Neural progenitor cell (in vitro differentiated cells): ENCODE results near the gene MAP6. TPM values are rescaled to one million over a fixed set of nuclear protein-coding genes. Genes with fewer than 3 reads are reported as not detected.

ENCODE experiments used
- DNase-seq: peaks from one replicate; pipeline ENCODE4 v3.0.0-alpha.2; 2016; ENCODE audit warnings: low spot score
- H2AFZ ChIP-seq: fragments of 200-600 bp; sonication (generic); replicated peaks from 2 replicates; pipeline ENCODE4 v1.6.1; 2016; ENCODE audit warnings: antibody characterized with exemption
- H3F3A ChIP-seq: fragments of 200-600 bp; sonication (generic); 2 replicates; pipeline ENCODE4 v1.6.1; 2016; ENCODE audit warnings: antibody characterized with exemption, low read depth
- H3K27ac ChIP-seq: fragments of 200-600 bp; sonication (generic); 2 replicates; pipeline ENCODE4 v1.5.1; 2016; ENCODE audit warnings: mild to moderate bottlenecking
- H3K27me3 ChIP-seq: fragments of 200-600 bp; sonication (generic); 2 replicates; pipeline ENCODE4 v1.6.1; 2016; ENCODE audit warnings: mild to moderate bottlenecking, moderate library complexity
- H3K36me3 ChIP-seq: fragments of 200-600 bp; sonication (generic); 2 replicates; pipeline ENCODE4 v1.5.1; 2016
- H3K4me1 ChIP-seq: fragments of 200-600 bp; sonication (generic); 2 replicates; pipeline ENCODE4 v1.6.1; 2016; ENCODE audit warnings: mixed run types
- H3K4me2 ChIP-seq: fragments of 200-600 bp; sonication (generic); 2 replicates; pipeline ENCODE4 v1.6.1; 2016
- H3K4me3 ChIP-seq: fragments of 200-600 bp; sonication (generic); 2 replicates; pipeline ENCODE4 v1.5.1; 2016
- H3K79me2 ChIP-seq: fragments of 200-600 bp; sonication (generic); 2 replicates; pipeline ENCODE4 v1.6.1; 2016; ENCODE audit warnings: low read depth
- H3K9ac ChIP-seq: fragments of 200-600 bp; sonication (generic); 2 replicates; pipeline ENCODE4 v1.6.1; 2016
- H3K9me3 ChIP-seq: fragments of 200-600 bp; sonication (generic); 2 replicates; pipeline ENCODE4 v1.5.1; 2016; ENCODE audit warnings: low read depth
- H4K20me1 ChIP-seq: fragments of 200-600 bp; sonication (generic); 2 replicates; pipeline ENCODE4 v1.6.1; 2016; ENCODE audit warnings: low read depth
- H3K27ac Mint-ChIP-seq: 3 replicates; pipeline ENCODE4 v1.8.0; 2021; ENCODE audit warnings: mixed read lengths
- H3K27me3 Mint-ChIP-seq: 2 replicates; pipeline ENCODE4 v1.8.0; 2022; ENCODE audit warnings: low read depth, mild to moderate bottlenecking, inconsistent platforms, moderate library complexity, mixed read lengths; ENCODE audit not compliant: insufficient read depth
- H3K36me3 Mint-ChIP-seq: 3 replicates; pipeline ENCODE4 v1.8.0; 2021; ENCODE audit warnings: mixed read lengths
- H3K4me1 Mint-ChIP-seq: 3 replicates; pipeline ENCODE4 v1.8.0; 2021; ENCODE audit warnings: mixed read lengths
- H3K4me3 Mint-ChIP-seq: 3 replicates; pipeline ENCODE4 v1.8.0; 2021; ENCODE audit warnings: mild to moderate bottlenecking, moderate library complexity, mixed read lengths
- H3K9me3 Mint-ChIP-seq: 3 replicates; pipeline ENCODE4 v1.8.0; 2020; ENCODE audit warnings: mixed read lengths
- CTCF ChIP-seq: fragments of 200-600 bp; sonication (generic); IDR thresholded peaks from 2 replicates; pipeline ENCODE4 v1.5.1; 2017; ENCODE audit warnings: antibody characterized with exemption, mild to moderate bottlenecking
- EZH2 ChIP-seq: fragments of 200-600 bp; sonication (generic); IDR thresholded peaks from 2 replicates; pipeline ENCODE4 v1.6.1; 2017; ENCODE audit warnings: antibody characterized with exemption, mild to moderate bottlenecking, moderate library complexity
- EZH2phosphoT487 ChIP-seq: fragments of 200-600 bp; sonication (generic); IDR thresholded peaks from 2 replicates; pipeline ENCODE4 v1.6.1; 2017; ENCODE audit warnings: antibody characterized with exemption
- total RNA-seq: library from RNA; depleted of rRNA; stranded (reverse); fragments of >200 nt; gene quantifications from 2 replicates; pipeline ENCODE4 v1.2.3, GENCODE V29; 2015; ENCODE audit warnings: low replicate concordance

The MAP6 gene
- total RNA-seq, 1 donor from 2014 or later = 9.9 TPM

- Histone ChIP-seq H3K27me3 (no peaks in the 10 kb centered on the region), H3K9ac (no peak overlapping the region), H3F3A (no peaks in the 10 kb centered on the region), H3K27ac (no peak overlapping the region), H2AFZ (no peak overlapping the region), H4K20me1 (no peaks in the 10 kb centered on the region), H3K4me1 (peaks cover 16% of the 10 kb centered on the region), H3K4me3 (no peak overlapping the region), H3K4me2 (no peak overlapping the region), H3K9me3 (no peaks in the 10 kb centered on the region), H3K79me2 (no peaks in the 10 kb centered on the region), H3K36me3 (no peaks in the 10 kb centered on the region)
- Mint-ChIP-seq H3K27me3 (no peaks in the 10 kb centered on the region), H3K4me1 (peaks cover 49% of the 10 kb centered on the region), H3K36me3 (peaks cover 21% of the 10 kb centered on the region), H3K9me3 (peaks cover 11% of the 10 kb centered on the region), H3K27ac (peak overlapping the region; percentile 97), H3K4me3 (peak overlapping the region; percentile 31)
- DNase-seq = no peak
- TF ChIP-seq EZH2 = no peak
- TF ChIP-seq CTCF = no peak
- no peak for TF ChIP-seq EZH2phosphoT487
Measured at GRCh38 chr11:75616281-75616680, 52.6 kb downstream of the MAP6 start.

- H3K27me3 Mint-ChIP-seq = no peaks in the 10 kb centered on the region
- Histone ChIP-seq H3K9me3 (no peaks in the 10 kb centered on the region), H3K27me3 (no peaks in the 10 kb centered on the region), H3K79me2 (no peaks in the 10 kb centered on the region), H3K4me2 (no peak overlapping the region), H3K27ac (no peak overlapping the region), H3K9ac (no peak overlapping the region), H3F3A (no peaks in the 10 kb centered on the region), H3K4me1 (peaks cover 16% of the 10 kb centered on the region), H2AFZ (no peak overlapping the region), H3K4me3 (no peak overlapping the region), H4K20me1 (no peaks in the 10 kb centered on the region), H3K36me3 (no peaks in the 10 kb centered on the region)
- peaks cover 13% of the 10 kb centered on the region for H3K9me3 Mint-ChIP-seq
- peak overlapping the region; percentile 41 for H3K4me3 Mint-ChIP-seq
- H3K4me1 Mint-ChIP-seq = peaks cover 49% of the 10 kb centered on the region
- DNase-seq = no peak
- peaks cover 21% of the 10 kb centered on the region for H3K36me3 Mint-ChIP-seq
- TF ChIP-seq CTCF (no peak), EZH2 (no peak), EZH2phosphoT487 (no peak)
- no peak overlapping the region for H3K27ac Mint-ChIP-seq
Measured at GRCh38 chr11:75615751-75616150, 53.1 kb downstream of the MAP6 start.

- H3K4me3 ChIP-seq = no peak overlapping the region
- TF ChIP-seq EZH2 = no peak
- TF ChIP-seq CTCF = no peak
- TF ChIP-seq EZH2phosphoT487 = no peak
- peak overlapping the region; percentile 78 for H3K27ac Mint-ChIP-seq
- no peak overlapping the region for H3K27ac ChIP-seq
- no peaks in the 10 kb centered on the region for H3K27me3 ChIP-seq
- H3K36me3 ChIP-seq = no peaks in the 10 kb centered on the region
- peaks cover 44% of the 10 kb centered on the region for H3K4me1 Mint-ChIP-seq
- H3K36me3 Mint-ChIP-seq = peaks cover 23% of the 10 kb centered on the region
- no peak overlapping the region for H3K4me2 ChIP-seq
- DNase-seq = no peak
- H4K20me1 ChIP-seq = no peaks in the 10 kb centered on the region
- peaks cover 16% of the 10 kb centered on the region for H3K4me1 ChIP-seq
- H2AFZ ChIP-seq = no peak overlapping the region
- no peaks in the 10 kb centered on the region for H3K9me3 ChIP-seq
- H3F3A ChIP-seq = no peaks in the 10 kb centered on the region
- H3K9ac ChIP-seq = no peak overlapping the region
- no peak overlapping the region for H3K4me3 Mint-ChIP-seq
- H3K27me3 Mint-ChIP-seq = no peaks in the 10 kb centered on the region
- peaks cover 5% of the 10 kb centered on the region for H3K9me3 Mint-ChIP-seq
- H3K79me2 ChIP-seq = no peaks in the 10 kb centered on the region
Measured at GRCh38 chr11:75611823-75612222, 57.0 kb downstream of the MAP6 start.
